PFSK-1 (cell line): ENCODE results near the gene BANP.

Experiments
- FOXP2 ChIP-seq: optimal IDR thresholded peaks from 2 replicates; pipeline ENCODE3; 2011; ENCODE audit warnings: borderline replicate concordance, control low read depth, inconsistent platforms; ENCODE audit not compliant: insufficient read depth; ENCODE audit errors: extremely low read length, extremely low read depth
- POLR2AphosphoS5 ChIP-seq: IDR thresholded peaks from 2 replicates; pipeline ENCODE4 v1.6.1; 2012; ENCODE audit warnings: low read depth, mild to moderate bottlenecking, control low read depth, low read length, moderate library complexity
- REST ChIP-seq, 2 experiments: IDR thresholded peaks; 2 replicates each; pipeline versions ENCODE4 v1.6.1 to v1.8.0; 2011 to 2012; ENCODE audit warnings: low read depth in 2 of 2, low read length in 2 of 2, control low read depth in 1 of 2, inconsistent platforms in 1 of 2, mild to moderate bottlenecking in 1 of 2, moderate library complexity in 1 of 2; ENCODE audit not compliant: insufficient read depth in 1 of 2
- SIN3A ChIP-seq: IDR thresholded peaks from 2 replicates; pipeline ENCODE4 v1.6.1; 2012; ENCODE audit warnings: mild to moderate bottlenecking, low read length, moderate library complexity, borderline replicate concordance; ENCODE audit not compliant: insufficient read depth
- TAF1 ChIP-seq: IDR thresholded peaks from 2 replicates; pipeline ENCODE4 v1.6.1; 2012; ENCODE audit warnings: low read length, control low read depth, borderline replicate concordance; ENCODE audit not compliant: insufficient read depth

- TF ChIP-seq SIN3A (no peak), POLR2AphosphoS5 (no peak), REST (IDR thresholded peaks at IDR 0.05; ENCODE audit: insufficient read depth in 1 of 2, low read depth in 2 of 2, low read length in 2 of 2) (no peak), TAF1 (no peak), FOXP2 (no peak)
Measured at GRCh38 chr16:88055356-88055755, 104.1 kb downstream of the BANP start.
